Adrenal gland (tissue), 5 donors: Measurements from ENCODE around the gene MACROD2.

Experiments used
- POLR2A ChIP-seq, 2 donors: fragments of 450-650 bp; IDR thresholded peaks; one replicate each; pipeline ENCODE4 v1.6.1; 2017; ENCODE audit warnings: antibody characterized with exemption in 2 of 2, mild to moderate bottlenecking in 2 of 2, moderate library complexity in 1 of 2
- TF ChIP-seq, protein P1 (sequence below), 6 experiments: fragments of 450-650 bp in 4 of 6; fragments of 200-600 bp in 2 of 6; sonication (generic) in 1 of 6; IDR thresholded peaks; 1 replicate in 5 of 6; 2 replicates in 1 of 6; pipeline versions ENCODE4 v1.5.1 to v1.8.0; 2016 to 2021; ENCODE audit warnings: antibody characterized with exemption in 6 of 6, mild to moderate bottlenecking in 2 of 6, moderate library complexity in 1 of 6
- donor health status: DM: no; HTN: no; CAD: no.

DNA sequence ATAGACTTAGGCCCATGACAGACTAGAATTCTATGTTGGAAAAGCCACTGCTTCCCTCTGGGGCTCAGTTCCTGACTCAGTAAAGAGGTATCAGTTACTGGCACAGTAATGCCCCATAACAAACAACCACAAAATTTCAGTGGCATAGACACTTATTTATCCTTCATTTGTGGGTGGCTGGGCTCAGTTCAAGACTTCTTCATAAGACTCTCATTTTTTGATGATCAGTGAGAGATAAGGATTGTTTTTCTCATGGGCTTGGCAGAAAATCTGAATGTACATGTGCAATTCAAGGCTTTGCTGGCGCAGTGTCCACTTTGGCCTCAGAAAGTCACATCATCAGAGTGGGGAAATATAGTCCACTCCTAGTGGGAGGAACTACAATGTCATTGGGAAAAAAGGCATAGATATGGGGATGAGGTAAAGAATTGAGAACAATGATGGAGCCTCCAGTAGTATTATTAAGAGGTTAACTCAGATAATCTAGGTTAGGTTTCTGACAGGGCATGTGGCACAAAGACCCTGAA is 726.7 kb downstream of the MACROD2 start:
- TF ChIP-seq, protein P1, sequence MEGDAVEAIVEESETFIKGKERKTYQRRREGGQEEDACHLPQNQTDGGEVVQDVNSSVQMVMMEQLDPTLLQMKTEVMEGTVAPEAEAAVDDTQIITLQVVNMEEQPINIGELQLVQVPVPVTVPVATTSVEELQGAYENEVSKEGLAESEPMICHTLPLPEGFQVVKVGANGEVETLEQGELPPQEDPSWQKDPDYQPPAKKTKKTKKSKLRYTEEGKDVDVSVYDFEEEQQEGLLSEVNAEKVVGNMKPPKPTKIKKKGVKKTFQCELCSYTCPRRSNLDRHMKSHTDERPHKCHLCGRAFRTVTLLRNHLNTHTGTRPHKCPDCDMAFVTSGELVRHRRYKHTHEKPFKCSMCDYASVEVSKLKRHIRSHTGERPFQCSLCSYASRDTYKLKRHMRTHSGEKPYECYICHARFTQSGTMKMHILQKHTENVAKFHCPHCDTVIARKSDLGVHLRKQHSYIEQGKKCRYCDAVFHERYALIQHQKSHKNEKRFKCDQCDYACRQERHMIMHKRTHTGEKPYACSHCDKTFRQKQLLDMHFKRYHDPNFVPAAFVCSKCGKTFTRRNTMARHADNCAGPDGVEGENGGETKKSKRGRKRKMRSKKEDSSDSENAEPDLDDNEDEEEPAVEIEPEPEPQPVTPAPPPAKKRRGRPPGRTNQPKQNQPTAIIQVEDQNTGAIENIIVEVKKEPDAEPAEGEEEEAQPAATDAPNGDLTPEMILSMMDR (IDR thresholded peaks at IDR 0.05), result no peak
- no peak for TF ChIP-seq POLR2A (IDR thresholded peaks at IDR 0.05)
